Activated T-cell treated with anti-CD3 and anti-CD28 coated beads, Interleukin-2, amount 50 U/mL, for 1 hour (primary cell): ENCODE data around the gene PSMC5.

Source experiments
- DNase-seq: peaks from one replicate; pipeline ENCODE4 v3.0.0-alpha.2; 2020

PSMC5 gene

DNA sequence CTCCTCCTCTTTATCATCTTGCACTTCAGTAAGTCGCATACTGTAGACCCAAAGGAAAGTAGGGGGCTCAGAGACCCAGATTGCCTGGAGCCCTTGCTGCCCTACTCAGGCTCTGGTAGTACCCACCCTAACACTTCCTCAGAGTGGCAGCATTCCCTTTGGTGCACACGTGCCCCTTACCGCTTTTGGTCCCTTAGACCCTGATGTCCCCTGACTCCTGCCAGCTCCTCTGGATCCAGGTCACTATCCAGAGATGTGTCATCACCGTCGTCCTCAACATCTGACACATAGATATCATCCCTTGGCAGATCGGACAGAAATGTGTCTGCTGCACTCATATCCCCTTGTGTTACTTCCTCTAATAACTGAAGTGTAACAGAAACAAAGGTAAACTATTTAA lies 5.4 kb upstream of the PSMC5 start:
- DNase-seq, result no peak

DNA sequence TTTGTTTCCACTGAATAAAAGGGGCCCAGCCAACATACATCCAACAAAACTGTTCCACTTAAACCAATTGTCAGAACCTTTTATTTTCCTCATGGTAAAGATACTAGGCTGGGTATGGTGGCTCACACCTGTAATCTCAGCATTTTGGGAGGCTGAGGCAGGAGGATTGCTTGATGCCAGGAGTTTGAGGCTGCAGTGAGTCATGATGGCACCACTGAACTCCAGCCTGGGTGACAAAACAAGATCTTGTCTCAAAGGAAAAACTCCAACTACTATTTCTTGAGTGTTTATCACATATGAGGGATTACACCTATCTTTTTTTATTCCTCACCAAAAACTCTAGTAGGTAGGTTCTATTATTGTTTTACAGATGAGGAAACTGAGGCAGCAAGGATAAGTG lies 4.7 kb upstream of the PSMC5 start:
- DNase-seq, result no peak

GRCh38 chr17:63823659-63824331 lies 3.4 kb upstream of the PSMC5 start:
- DNase-seq, result no peak

- DNase-seq, result no peak
These were observed 2.9 kb upstream of the PSMC5 start for GRCh38 chr17:63824362-63824761.

DNA sequence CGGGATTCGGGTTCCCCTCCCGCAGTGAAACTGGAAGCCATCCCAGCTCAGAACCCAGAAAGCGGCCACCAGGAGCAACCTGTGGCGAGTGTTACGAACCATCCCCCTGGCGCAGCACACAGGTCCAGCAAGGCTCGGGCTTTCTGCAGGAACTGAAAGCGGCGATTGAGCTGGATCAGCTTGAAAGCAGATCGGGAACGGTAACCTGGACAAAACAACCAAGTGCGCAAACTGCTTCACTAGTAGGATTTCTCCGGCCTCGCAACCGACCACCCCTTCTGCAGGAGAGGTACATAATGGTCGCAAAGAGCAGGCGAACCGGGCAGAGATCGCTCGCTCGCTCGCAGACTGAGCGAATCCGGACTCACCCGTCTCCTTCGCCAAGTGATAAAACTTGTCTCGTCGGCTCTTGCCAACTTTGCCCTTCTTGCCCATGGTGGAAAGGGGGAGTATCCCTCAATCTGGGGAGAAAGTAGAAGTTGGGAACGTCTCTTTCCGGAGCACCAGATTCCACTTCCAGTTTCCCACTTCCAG lies 696 bp upstream of the PSMC5 start:
- DNase-seq, result no peak

GRCh38 chr17:63827801-63828221 lies 580 bp downstream of the PSMC5 start:
- no peak for DNase-seq

DNA sequence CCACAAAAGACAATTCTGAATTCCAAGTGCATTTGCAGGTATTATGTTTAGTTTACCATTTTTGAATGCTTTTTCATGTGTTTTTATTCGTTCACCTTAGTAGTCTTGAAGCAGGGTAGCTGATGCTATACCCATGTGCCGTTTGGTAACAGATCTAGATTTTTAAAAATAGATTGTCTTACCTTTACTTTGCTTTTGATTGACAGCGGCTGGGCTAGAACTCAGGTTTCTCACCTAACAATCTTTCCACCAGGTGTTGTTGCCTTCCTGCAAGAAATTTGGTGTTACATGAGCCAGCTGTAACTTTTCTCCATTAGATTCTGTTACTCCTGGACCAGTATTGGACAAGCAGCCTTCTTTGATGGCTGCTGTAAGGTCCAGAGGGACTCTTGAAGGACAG lies 1.7 kb downstream of the PSMC5 start:
- DNase-seq, result no peak

DNA sequence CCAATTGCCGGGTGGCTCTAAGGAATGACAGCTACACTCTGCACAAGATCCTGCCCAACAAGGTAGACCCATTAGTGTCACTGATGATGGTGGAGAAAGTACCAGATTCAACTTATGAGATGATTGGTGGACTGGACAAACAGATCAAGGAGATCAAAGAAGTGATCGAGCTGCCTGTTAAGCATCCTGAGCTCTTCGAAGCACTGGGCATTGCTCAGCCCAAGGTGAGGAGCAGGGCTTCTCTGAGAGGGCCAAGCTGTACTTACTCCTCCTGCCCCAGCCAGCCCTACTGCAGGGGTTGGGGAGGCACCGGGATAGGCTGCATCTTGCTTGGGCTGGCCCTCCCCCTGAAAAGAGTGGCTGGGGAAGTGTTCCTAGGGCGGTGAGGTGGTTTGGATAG lies 3.0 kb downstream of the PSMC5 start:
- DNase-seq, result no peak

DNA sequence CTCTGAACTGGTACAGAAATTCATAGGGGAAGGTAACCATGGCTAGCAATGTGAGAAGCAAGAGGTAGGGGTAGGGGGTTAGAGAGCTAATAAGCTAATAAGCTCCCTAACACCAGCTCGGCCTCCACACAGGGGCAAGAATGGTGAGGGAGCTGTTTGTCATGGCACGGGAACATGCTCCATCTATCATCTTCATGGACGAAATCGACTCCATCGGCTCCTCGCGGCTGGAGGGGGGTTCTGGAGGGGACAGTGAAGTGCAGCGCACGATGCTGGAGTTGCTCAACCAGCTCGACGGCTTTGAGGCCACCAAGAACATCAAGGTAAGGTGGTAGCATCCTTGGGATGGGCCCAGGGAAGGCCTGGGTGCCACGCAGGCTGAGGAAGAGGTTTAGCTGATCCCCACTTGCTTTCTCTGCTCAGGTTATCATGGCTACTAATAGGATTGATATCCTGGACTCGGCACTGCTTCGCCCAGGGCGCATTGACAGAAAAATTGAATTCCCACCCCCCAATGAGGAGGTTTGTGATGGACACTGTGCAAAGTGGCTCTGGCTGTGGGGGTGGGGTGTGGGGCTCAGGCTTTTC lies 3.8 kb downstream of the PSMC5 start:
- no peak for DNase-seq

DNA sequence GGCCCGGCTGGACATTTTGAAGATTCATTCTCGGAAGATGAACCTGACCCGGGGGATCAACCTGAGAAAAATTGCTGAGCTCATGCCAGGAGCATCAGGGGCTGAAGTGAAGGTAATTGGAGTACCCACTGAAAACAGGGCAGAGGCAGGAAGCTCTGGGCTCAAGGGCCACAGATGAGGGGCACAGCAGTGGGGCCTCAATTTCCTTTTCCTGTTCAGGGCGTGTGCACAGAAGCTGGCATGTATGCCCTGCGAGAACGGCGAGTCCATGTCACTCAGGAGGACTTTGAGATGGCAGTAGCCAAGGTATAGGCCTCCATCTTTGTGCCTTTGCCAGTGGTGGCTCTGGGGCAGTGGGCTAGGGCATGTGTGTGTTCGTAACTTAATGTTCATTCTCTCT lies 4.3 kb downstream of the PSMC5 start:
- DNase-seq, result no peak

DNA sequence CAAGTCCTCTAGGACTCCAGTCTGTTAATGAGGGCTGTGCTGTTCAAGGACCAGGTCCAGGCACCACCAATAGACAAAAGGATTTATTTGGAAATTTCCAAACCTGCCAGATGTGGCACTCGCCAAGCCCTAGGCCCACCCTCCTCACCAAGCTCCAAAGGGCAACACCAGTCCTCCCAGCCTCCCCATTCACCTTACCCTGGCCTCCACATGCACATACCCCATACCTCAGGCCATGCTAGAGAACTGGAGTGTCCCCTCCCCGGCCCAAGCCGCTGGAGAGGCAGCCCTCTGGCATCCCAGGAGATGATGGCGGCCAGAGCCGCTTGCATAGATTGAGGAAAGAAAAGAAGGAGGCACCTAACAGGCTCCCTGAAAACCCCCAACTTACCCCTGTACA lies 4.8 kb downstream of the PSMC5 start:
- no peak for DNase-seq

DNA sequence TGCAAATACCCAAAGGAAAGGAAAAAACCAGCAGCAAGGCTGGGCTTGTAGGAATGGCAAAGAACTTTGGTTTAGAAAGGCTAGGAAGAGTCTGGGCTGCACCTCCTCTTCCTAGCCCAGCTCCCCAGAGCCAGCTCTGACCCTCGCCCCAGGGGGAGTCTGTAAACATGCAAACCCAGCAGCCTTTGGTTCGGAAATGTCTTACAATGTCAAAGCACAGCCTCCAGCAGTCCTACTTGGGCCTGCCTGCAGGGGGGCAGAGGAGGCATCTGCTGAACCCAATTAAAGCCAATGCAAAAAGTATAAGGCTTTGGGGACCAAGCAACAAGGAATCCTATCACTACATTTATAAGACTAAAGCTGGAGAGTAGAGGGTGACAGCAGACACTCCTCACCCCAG lies 5.2 kb downstream of the PSMC5 start:
- DNase-seq, result no peak

DNA sequence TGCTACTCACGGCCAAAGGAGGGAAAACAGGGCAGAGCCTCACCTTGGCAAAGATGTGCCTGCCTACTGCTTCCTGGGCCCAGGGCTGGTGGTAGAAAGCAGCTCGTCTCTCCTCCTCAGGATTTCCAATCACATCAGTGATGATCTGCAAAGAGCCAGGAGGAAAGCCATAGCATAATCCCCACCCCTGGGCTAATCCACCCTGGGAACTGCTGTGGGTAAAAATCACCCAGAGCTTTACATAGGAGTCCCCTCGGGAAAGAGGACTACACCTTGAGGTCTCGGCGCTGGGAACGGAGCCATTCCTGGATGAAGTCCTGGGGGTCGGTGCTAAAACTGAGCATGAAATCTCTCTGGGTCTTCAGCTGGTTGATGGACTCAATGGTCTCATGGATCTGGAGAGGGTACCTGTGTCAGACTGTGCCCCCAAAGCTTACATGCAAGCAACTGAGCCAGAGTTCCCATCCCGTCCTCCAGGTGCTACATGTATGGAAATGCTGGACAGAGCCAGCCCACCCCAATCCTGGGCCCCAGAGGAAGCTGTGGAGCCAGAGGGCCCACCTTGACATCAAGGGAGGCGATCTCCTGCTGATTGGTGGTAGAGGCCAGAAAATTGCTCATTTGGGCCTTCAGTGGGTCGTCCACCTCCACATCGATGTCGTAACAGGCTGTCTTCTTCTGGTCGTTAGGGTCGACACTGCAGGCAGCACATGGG lies 6.0 kb downstream of the PSMC5 start:
- no peak for DNase-seq

GRCh38 chr17:63833741-63834373 lies 6.6 kb downstream of the PSMC5 start:
- DNase-seq, result no peak

- peak; percentile 69 for DNase-seq
These were observed 7.4 kb downstream of the PSMC5 start for GRCh38 chr17:63834431-63835166.

- no peak for DNase-seq
These were observed 8.0 kb downstream of the PSMC5 start for GRCh38 chr17:63835167-63835720.

DNA sequence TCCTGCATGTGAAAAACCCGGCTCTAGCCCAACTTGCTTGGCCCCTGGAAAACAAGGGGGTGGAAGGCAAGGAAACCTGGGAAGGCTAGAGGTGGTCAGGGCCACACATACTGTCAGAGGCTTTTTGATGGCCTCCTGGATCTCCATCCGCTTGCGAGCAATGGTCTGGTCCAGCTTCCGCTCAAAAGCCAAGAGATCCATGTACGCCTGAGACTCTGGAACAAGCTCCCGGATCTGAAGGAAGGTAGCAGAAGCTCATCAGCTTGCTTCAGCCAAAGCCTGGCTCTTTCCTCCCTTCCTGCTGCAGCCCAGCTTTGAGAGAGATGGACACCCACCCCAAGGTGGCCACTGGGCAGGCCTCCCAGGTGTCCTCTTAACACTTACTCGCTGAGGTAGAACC lies 9.6 kb downstream of the PSMC5 start:
- DNase-seq, result no peak

GRCh38 chr17:63837480-63837879 lies 10.2 kb downstream of the PSMC5 start:
- DNase-seq, result no peak

DNA sequence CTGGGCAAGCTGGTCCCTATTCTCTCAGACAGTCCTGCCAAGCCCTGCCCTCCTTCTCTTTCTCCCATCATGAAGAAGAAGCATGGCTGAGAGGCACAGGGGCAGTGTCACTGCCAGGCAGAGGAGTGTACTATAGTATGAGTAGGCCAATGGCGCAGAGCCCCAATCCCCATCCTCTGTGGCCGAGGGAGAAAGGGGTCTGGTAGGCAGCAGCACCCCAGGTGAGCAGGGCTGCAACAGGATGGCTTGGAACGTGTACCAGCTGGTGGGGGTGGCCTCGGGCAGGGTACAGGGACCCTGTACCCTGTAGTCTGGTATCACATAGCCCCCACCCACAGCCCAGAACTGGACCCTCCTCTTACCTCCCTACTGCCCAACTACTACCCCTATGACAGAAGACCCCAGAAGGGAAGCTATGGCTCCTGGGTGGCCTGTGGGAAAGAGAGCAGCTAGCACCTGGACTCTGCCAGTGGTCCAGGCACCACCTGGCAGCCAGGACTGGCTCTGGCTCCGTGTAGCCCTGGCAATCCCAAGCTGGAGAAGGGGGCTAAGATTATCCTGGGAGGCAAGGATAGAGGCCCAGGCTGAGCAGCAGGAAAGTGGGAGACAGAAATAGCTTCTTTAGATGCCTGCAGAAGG lies 10.8 kb downstream of the PSMC5 start:
- DNase-seq, result no peak

GRCh38 chr17:63838631-63839171 lies 11.5 kb downstream of the PSMC5 start:
- no peak for DNase-seq

GRCh38 chr17:63840591-63841349 lies 13.5 kb downstream of the PSMC5 start:
- DNase-seq, result no peak
